Ammon's horn (tissue), 1 donor: ENCODE data around the gene NFATC2.

Source experiments
- DNase-seq: peaks from one replicate; pipeline ENCODE4 v3.0.0-alpha.2; 2016; ENCODE audit warnings: low spot score

NFATC2 gene

DNA sequence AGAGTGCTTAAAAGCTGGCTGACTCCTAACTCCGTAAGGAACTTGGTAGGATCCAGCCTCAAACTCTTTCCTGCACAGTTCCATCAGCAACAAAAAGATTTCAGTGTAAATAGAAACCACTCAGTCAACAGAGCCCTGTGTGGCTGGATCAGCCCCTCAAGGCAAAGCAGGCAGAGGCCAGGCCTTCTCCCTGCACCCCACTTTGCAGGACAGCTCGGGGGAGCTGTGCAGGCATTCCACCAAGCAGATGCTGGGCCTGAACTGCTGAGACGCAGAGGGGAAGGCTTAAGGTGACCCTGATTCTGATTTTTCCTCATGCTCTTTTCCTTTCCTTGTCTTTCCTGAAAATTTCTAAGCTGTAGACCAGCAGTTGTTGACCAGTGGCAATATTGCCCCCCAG, 91.5 kb downstream of the NFATC2 start:
- no peak for DNase-seq

DNA sequence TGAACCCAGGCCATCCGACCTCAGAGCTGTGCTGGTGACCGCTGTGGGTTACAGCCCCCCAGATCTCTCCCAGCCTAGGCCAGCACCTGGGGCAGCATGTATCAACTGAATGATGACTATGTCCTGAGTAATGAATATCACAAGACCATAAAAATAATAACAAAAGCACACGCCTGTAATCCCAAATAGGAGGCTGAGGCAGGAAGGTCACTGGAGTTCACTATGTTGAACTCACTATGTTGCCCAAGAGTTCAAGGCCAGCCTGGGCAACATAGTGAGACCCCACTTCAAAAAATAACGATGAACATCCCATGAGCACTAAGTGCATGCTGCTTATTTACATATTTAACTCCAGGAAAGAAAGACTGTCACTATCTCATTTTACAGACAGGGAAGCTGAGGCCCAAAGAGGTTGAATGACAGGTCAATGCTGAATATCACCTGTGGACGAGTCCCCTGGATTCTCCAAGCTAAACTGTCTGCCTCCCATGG, 92.3 kb downstream of the NFATC2 start:
- no peak for DNase-seq

DNA sequence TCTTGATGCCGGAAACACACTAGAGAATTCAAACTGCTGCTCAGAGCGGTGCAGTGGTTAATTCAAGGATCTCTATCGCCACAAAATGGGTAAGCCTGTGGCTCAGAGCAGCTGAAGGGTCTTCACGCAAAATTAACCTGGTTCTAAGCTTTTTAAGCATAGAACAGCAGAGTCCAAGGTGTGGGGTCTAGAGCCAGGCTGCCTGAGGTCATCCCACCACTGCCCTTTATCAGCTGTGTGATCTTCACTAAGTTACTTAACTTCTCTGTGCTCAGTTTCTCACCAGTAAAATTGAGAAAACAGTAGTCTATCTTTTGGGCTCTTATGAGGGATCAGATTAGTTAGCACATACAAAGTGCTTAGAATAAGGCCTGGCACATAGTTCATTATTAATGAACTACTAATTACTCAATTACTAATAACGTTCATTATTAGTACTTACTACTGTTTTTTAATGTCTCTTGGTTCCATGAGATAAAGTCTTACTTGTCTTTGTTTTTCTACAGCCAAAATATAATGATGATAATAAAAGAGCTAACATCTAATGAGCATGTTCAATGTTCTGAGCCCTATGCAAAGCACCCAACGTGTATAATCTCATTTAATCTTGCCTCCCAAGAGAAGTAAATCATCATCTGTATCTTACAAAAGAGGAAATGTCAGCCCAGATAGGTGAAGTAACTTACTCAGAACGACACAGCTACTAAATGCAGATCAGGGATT, 92.9 kb downstream of the NFATC2 start:
- DNase-seq: no peak

DNA sequence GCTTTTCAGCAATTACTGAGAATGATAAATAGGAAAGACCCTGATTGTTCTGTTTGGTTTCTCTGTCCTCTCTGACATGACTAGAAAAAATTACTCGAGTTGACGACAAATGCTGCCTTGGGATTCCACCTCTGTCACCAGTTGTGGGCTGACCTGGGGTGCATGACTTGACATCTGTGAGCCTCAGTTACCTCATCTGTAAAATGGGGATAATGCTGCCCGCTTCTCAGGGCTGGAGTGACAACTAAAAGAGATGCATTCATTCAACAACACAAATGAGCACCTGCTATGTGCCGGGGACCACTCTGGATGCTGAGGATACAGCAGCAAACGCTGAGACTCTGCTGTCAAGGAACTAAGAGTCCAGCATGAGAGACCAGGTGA, 94.8 kb downstream of the NFATC2 start:
- no peak for DNase-seq

DNA sequence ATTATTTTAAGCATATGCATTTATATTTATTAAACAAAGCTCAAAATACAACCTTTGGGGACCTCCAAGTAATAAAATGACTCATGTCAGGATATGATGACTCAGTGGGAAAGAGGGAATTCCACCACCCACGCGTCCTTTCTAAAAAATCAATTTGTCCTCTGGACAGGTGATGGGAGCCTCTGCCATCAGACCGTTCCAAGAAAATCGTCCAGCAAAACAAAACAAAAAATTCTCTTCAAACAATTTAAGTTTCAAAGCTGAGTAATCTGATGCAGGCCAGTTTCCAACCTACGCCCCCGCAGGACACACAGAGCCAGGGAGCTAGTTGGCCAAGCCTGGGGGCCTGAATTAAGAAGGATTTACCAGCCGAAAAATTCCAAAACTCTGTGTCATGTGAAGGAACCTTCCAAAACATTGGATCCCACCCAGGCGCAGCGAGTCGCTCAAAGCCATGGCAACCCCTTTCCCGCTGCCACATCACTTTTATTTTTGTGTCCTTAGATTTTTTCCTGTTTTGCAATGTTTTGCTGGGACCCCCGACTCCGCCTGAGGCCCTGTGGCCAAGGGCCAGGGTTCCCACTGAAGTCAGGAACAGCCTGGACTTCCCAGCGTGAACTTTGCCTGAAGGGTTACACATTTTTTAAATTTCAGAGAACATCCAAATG, 95.3 kb downstream of the NFATC2 start:
- peak; percentile 40 for DNase-seq

DNA sequence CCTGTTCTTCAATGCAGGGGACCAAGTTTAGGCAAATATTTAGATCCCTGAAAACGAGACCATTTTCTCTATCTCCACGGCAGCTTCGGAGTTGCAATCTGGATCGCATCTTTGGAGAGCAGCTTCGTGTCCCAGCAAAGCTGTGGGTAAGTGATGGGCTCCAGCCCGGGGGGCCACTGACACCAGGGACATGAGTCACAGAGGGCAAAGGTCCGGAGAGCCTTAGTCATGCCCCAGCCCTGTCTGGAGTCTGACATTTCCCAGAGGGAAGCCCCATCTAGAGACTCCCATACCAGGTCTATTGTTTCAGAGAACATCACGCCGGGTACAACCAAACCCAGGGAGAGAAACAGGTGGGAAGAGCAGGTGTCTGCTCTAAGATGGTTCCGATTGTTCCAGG, 95.9 kb downstream of the NFATC2 start:
- no peak for DNase-seq

DNA sequence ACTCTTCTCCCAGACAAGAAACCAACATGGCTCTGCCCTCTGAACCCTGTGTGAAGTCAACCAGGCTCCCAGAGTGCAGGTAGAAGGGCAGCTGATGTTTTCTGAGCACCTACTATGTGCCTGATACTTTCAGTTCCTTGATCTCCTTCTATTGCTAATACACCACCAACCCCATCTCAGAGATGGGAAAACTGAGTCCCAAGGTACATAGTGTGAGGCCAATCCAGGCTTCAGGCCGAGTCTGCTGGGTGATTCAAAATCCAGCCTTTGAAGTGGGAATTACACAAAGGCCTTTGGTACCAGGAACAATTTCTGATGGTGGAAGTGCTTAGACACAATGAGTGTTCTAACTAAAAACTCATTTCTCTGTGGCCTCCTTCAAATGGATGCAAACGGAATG, 96.3 kb downstream of the NFATC2 start:
- no peak for DNase-seq

DNA sequence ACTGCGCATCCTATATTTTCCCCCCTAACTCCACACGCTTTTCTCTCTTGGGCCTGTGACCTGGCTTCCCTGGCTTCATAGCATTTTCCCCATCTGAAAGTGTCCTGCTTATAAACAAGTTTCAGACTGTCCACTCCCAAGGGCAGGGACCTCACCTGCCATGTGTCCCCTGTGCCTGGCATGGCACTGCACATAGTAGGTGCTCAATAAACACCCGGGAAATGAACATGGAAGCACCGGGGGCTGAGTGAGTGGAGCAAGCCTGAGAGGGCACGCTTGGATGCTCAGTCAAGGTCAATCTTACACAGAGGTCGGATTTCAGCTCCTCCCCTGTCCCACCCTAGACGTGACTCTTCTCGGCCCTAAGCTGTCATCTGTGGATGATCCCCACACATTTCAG, 96.9 kb downstream of the NFATC2 start:
- DNase-seq: no peak

DNA sequence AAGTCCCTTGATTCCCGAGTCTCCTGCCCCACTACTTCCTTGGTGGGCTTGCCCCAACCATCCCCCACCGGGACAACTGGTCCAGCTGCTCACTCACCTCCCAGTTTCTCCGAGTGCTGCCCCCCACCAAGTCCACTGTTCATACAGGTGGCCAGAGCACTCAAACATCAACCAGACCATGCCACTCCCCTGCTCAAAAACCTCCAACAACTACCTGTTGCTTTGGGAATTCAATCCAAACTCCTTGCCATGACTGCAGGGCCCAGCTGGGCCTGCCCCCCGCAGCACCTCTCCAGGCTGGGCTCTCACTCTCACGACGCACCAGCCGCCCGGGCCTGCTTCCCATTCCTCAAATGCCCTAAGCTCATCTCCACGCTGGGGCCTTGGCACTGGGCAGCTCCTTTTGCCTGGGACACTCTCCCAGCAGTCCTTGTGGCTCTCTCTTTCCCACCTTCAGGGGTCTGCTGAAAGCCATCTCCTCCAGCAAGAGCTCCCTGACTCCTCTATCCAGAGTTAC, 97.5 kb downstream of the NFATC2 start:
- DNase-seq: no peak

DNA sequence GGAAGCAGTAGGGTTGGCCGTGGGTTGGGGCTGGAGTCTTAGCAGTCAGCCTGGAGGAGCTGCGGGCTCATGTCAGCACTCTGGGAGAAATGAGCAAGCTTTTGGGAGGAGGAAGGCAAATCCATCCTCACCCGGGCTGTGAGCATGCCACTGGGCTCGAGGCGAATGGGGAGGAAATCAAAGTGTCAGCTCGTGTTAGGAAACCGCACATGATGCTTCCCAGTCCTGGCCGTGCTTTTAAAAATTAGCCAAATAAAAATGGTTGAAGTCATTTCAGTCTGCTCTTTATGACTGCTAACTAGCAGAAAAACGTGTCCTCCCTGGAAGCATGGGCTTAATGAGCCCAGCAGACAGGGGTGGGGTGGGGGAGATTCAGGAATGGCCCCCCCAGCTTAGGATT, 98.1 kb downstream of the NFATC2 start:
- no peak for DNase-seq

DNA sequence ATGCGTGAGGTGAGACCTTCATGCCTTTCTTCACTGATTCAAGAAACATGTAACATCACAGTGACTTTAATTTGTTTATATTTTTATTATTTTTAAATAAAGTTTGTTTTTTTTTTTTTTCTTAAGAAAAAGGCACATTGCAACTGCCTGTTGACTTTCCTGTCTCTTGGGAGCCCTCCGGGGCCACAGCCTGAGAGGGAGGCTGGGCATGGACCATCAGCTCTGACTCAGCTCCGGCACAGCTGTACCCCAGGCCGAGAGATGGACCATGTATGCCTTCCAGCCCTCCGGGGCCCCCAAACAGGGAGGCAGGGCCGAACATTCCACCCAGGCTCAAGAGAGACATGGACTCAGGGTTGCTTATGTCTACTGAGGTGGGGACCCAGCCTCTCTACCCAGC, 99.9 kb downstream of the NFATC2 start:
- no peak for DNase-seq

DNA sequence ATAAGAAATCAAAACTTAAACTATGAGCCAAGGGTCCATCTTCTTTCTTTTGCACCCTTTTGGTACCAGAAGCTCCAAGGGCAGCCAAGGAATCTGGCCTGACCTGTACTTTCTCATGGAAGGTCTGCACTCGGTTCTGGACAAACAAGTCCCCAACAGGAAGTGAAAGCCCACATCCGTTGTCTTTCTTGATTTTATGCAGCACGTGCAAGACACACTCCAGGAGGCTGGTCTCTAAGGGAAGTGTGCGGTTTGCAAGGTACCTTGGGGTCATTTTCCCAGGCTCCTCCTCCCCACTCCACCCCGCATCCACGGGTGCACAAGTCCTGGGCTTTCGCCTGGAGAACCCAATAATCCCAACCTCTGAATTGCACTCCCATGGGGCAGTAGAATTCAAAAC, 101.9 kb downstream of the NFATC2 start:
- DNase-seq: no peak

DNA sequence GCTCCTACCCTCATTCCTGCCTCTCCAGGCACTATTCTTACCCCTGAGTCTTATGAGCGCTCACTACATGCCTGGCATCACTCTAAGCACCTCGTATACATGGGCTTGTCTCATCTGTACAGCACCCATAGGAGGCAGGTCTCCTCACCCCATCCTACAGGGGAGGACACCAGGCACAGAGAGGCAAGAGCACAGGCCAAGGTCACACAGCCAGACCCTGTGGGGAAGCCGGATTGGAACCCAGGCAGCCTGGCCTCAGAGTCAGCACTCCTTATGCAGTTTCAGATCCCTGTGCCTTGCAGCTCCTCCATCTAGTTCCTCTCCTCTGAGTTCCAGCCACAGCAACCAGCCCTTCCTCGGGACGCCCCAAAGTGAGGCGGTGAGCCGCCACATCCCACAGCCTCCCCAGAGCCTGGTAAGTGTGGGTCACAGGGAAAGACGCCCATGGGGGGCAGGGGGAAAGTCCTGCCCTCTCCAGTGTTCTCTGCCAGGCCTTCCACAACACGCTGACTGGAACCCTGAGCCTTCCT, 103.3 kb downstream of the NFATC2 start:
- DNase-seq: peak; percentile 23

DNA sequence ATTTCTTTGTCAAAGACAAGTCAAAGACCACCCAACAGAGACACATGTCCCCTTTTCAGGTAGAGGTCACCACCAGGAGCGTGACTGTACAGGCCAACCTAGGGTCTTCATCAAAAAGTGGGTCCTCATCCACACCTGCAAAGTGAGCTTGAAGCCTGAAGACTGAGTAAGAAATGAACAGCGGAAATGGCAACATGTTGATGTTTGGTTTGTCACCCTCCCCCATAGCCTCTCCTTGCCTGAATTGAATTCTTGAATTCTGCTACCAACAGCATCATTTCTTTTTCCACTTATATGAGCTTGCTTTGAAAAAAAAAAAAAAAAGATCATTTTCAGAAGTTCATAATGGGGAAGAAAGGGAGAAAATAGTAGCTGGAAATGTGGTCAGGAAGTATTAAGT, 104.4 kb downstream of the NFATC2 start:
- no peak for DNase-seq

DNA sequence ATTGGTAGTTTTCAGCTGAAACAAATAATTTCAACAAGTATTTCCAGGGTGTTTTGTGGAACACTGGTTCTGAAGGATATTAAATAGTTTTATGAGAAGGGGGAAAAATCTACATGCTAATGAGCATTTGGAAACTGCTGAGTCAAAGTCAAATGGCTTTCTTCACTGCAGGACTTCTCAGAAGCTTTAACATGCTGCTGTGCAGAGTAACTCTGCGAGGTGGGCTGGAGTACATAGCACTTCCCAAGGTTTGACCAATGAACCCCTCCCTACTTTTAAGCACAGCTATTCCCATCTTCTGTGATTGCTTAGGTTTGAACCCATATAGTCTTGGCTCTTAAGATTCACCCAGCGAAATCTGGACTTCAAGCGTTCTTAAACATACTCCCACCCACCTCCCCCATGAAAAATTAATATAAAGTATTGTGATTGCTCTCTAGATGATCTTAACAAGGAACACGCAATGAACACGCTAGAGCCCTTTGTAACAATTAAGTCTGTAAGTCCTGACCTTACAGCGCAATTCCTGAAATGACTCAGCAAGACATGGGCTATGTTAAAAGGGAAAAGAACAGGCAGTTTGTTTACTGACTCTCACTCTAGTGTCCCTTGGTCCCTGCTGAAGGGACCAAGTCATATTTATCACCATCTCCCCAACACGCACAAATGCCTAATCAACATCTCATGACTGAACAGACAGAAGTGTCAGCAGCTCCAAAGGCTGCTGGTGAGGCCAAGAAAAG, 105.2 kb downstream of the NFATC2 start:
- no peak for DNase-seq

DNA sequence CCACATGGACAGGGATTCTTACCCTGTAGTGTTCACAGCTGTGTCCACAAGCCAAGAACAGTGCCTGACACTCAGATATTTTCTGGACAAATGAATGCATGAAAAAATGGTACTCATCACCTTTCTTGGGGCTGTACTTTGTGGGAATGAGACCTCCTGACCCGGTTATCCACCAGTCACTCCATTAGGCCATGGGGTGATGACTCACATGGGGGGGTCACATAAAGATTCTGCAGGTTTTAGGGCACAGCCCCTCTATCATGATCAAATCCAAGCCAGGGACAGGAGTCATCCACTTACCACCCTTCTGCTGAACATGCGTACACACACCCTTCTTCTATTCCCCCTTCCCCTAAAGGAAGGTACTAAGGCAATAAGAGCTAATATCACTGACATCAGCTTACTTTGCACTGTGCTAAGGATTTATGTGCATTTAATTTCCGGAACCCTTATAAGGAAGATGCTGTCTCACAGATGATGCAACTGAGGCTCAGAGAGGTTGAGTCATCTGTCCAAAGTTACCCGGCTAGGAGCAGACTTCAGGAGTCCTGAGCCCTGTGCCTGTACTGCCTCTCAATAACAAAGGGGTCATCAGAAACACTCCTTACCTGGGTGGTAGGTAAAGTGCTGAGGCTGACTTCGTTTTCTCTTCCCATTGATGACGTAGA, 107.8 kb downstream of the NFATC2 start:
- DNase-seq: no peak

DNA sequence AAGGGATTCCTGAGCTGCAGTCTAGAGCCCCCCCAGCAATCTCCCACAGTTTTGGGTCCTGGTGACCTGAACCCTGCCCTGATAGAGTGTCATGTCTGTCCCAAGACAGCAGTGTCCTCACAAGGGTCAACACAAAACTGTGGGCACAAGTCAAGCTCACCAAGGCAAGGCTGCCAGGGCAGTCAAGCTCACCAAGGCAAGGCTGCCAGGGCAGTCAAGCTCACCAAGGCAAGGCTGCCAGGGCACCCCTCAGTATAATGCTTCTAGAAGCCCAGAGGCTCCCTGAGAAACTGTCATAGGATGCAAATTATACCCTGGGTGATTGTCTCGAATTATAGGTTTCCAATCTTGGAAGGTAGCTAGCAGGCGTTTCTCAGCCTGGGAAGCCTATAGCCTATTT, 108.5 kb downstream of the NFATC2 start:
- no peak for DNase-seq

DNA sequence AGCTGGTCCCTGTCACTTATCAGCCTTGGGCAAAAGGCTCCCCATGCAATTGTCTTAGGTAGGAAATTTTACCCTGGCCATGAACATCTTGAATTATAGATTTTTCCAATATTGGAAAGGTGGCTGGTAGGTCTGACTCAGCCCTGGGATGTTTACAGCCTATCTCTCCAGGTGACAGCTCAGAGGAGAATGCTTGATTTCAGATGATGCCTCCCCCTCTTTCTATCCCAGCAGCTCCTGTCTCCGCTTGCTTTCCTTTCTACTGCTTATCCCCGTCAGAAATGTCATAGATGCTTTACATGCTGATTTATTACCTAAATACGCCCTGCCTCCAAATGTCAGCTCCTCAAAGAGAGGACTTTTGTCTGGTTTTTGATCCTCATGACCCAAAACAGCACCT, 109.6 kb downstream of the NFATC2 start:
- no peak for DNase-seq

DNA sequence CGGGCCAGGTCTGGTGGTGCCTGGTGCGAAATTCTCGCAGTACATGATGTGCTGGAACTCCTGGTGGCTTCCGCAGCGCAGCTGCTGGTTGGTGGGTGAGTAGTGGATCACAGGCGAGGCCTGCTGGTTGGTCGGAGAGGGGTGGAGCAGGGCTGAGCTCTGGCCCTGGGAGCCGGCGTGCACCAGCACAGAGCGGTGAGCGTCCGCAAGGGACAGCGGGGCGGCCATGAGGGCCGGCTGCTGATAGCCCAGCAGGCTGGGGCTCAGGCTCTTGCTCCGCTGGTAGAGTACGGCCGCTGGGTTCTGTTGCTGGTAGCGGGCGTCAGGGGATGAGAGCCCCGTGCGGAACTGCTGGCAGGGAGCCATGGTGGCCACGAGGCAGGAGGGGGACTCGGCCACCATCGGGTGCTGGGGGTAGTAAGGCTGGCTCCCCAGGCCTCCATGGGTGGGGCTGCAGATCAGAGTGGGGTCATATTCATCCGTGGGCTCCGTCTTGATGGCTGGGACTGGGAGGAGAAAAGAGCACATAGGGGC, 110.2 kb downstream of the NFATC2 start:
- no peak for DNase-seq

DNA sequence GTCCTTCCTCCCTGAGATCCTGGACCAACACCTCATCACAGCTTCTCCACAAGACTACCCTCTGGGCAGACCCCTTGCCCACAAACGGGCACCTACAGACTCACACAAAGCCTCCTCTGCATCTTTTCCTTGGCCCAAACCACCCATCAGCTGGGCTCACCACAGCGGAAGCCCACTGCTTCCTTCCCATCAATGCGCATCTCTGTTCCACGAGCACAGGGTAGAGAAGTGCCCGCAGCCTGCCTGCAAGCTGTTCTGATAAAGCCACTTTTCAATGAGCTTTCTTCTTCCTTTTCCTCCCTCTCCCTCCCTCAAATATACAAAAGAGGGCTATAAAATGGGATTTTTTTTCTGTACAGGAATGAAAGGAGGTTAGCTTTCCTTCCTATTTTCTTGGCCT, 111.2 kb downstream of the NFATC2 start:
- peak; percentile 20 for DNase-seq

DNA sequence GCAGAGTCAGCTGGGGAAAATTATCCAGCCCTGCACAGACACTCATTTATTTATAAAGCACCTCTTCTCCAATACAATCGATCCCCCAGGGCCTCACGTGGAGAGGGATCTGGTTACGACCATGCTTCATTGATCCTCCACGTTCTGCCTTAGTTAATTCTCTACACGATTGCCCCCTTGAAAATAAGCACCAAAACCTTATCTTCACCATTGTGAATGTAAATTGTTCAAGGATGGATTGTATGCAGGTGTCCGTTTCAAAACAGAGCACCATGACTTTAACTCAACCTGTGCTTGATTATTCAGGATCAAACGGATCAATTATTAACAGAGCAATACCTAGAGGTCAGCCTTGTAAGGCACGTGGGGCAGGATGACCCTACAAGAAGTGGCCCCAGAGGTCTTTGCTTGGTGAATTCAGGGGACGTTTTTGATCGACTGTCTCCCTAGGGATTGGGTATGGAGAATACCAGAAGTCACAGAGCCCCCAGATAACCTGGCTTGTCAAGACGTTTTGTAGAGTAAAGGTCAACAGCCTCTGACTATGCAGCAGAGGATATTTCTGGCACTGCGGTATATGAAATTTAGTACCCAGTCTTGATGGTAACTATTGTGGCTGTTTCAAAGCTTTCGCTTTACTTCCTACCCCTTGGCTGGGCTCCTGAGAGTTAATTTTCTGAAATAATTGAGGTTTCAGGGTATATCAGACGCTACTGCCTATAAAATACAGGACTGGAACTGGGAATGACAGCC, 112.1 kb downstream of the NFATC2 start:
- DNase-seq: no peak
